SK-N-SH (cell line): ENCODE measurements around the gene C16orf92. TPM values are rescaled to one million over a fixed set of nuclear protein-coding genes. Genes with fewer than 3 reads are reported as not detected.

Experiments
- CTCF ChIA-PET: fragments of 300-600, 350-600 bp; formaldehyde crosslinking; extraction: SDS; loops from one replicate; lab custom pipeline; 2021; lab: Yijun Ruan, JAX
- POLR2A ChIA-PET: fragments of 350-600 bp; sonication (Branson Sonifier 250); formaldehyde crosslinking; extraction: SDS; loops from one replicate; lab custom pipeline; 2020; ENCODE audit warnings: antibody characterized with exemption, inconsistent platforms; lab: Yijun Ruan, JAX
- DNase-seq: peaks from one replicate; pipeline ENCODE4 v3.0.0; 2012
- H2AFZ ChIP-seq: fragments of 200-600 bp; sonication (generic); 2 replicates; pipeline ENCODE4 v1.8.1; 2016; ENCODE audit warnings: antibody characterized with exemption, mild to moderate bottlenecking, low read depth
- H3F3A ChIP-seq: fragments of 200-600 bp; sonication (generic); replicated peaks from 2 replicates; pipeline ENCODE3; 2016; ENCODE audit warnings: antibody characterized with exemption, mild to moderate bottlenecking; ENCODE audit not compliant: insufficient read depth
- H3K27ac ChIP-seq, 2 experiments: fragments of 200-500 bp in 1 of 2; fragments of 200-600 bp in 1 of 2; sonication (Bioruptor generic) in 1 of 2; sonication (generic), shearing (Covaris generic) in 1 of 2; 2 replicates each; pipeline versions ENCODE4 v1.5.1 to v1.6.1; 2014 to 2016; ENCODE audit warnings: low read depth in 2 of 2, inconsistent platforms in 1 of 2, low read length in 1 of 2, mild to moderate bottlenecking in 1 of 2, mixed read lengths in 1 of 2
- H3K27me3 ChIP-seq: fragments of 200-600 bp; sonication (generic), shearing (Covaris generic); 2 replicates; pipeline ENCODE4 v1.6.1; 2016; ENCODE audit warnings: mixed run types; ENCODE audit not compliant: insufficient read depth
- H3K36me3 ChIP-seq, 2 experiments: fragments of 200-500 bp in 1 of 2; fragments of 200-600 bp in 1 of 2; sonication (Bioruptor generic) in 1 of 2; sonication (generic) in 1 of 2; replicated peaks in 1 of 2; 2 replicates each; pipeline versions ENCODE3 to v1.5.1; 2014 to 2016; ENCODE audit warnings: low read length in 1 of 2, mild to moderate bottlenecking in 1 of 2; ENCODE audit not compliant: insufficient read depth in 2 of 2, control insufficient read depth in 1 of 2
- H3K4me1 ChIP-seq, 2 experiments: fragments of 200-500 bp in 1 of 2; fragments of 200-600 bp in 1 of 2; sonication (Bioruptor generic) in 1 of 2; sonication (generic), shearing (Covaris generic) in 1 of 2; 2 replicates each; pipeline versions ENCODE4 v1.5.1 to v1.6.1; 2014 to 2016; ENCODE audit warnings: low read depth in 1 of 2, low read length in 1 of 2, mixed run types in 1 of 2; ENCODE audit not compliant: insufficient read depth in 2 of 2, control insufficient read depth in 1 of 2
- H3K4me2 ChIP-seq: fragments of 200-600 bp; sonication (generic), shearing (Covaris generic); 2 replicates; pipeline ENCODE4 v1.6.1; 2017; ENCODE audit warnings: mixed run types
- H3K4me3 ChIP-seq, 2 experiments: fragments of 200-500 bp in 1 of 2; fragments of 200-600 bp in 1 of 2; sonication (Bioruptor generic) in 1 of 2; sonication (generic), shearing (Covaris generic) in 1 of 2; 2 replicates each; pipeline versions ENCODE4 v1.5.1 to v1.8.1; 2014 to 2016; ENCODE audit warnings: low read depth in 2 of 2, inconsistent platforms in 1 of 2, low read length in 1 of 2, mild to moderate bottlenecking in 1 of 2, mixed read lengths in 1 of 2, moderate library complexity in 1 of 2
- H3K79me2 ChIP-seq: fragments of 200-600 bp; sonication (generic); 2 replicates; pipeline ENCODE4 v1.8.1; 2017; ENCODE audit warnings: mild to moderate bottlenecking; ENCODE audit not compliant: insufficient read depth
- H3K9ac ChIP-seq: fragments of 200-600 bp; sonication (generic); 2 replicates; pipeline ENCODE4 v1.6.1; 2017; ENCODE audit warnings: mixed run types
- H3K9me2 ChIP-seq: fragments of 200-600 bp; sonication (generic); 2 replicates; pipeline ENCODE4 v1.6.1; 2017; ENCODE audit warnings: mixed run types
- H3K9me3 ChIP-seq: fragments of 200-600 bp; sonication (generic); 2 replicates; pipeline ENCODE4 v1.6.1; 2017; ENCODE audit warnings: mixed run types, mild to moderate bottlenecking, moderate library complexity
- H4K20me1 ChIP-seq: fragments of 200-600 bp; sonication (generic); 2 replicates; pipeline ENCODE4 v1.6.1; 2017; ENCODE audit warnings: mild to moderate bottlenecking, mixed run types; ENCODE audit not compliant: insufficient read depth
- ELF1 ChIP-seq: IDR thresholded peaks from 2 replicates; pipeline ENCODE4 v1.4.0; 2012
- EP300 ChIP-seq, 2 experiments: IDR thresholded peaks; 2 replicates each; pipeline versions ENCODE4 v1.4.0 to v1.6.1; 2012; ENCODE audit warnings: borderline replicate concordance in 1 of 2, low read depth in 1 of 2, low read length in 1 of 2
- GABPA ChIP-seq: IDR thresholded peaks from 2 replicates; pipeline ENCODE4 v1.4.0; 2012; ENCODE audit warnings: low read depth, mild to moderate bottlenecking
- GATA2 ChIP-seq: sonication (generic); formaldehyde crosslinking; IDR thresholded peaks from 2 replicates; pipeline ENCODE4 v1.5.0; 2020; ENCODE audit warnings: mild to moderate bottlenecking, missing genetic modification reagents
- JUND ChIP-seq: IDR thresholded peaks from 2 replicates; pipeline ENCODE4 v1.4.0; 2012
- MAX ChIP-seq: IDR thresholded peaks from 2 replicates; pipeline ENCODE4 v1.4.0; 2012; ENCODE audit warnings: low read depth
- MEF2A ChIP-seq: IDR thresholded peaks from 2 replicates; pipeline ENCODE4 v1.4.0; 2012; ENCODE audit warnings: low read depth, borderline replicate concordance
- MXI1 ChIP-seq: IDR thresholded peaks from 2 replicates; pipeline ENCODE4 v1.6.1; 2012; ENCODE audit warnings: mild to moderate bottlenecking, low read depth, low read length, improper control_type of control experiment
- NFIC ChIP-seq: IDR thresholded peaks from 2 replicates; pipeline ENCODE4 v1.4.0; 2012; ENCODE audit warnings: borderline replicate concordance
- NRF1 ChIP-seq: IDR thresholded peaks from 2 replicates; pipeline ENCODE4 v1.6.1; 2012; ENCODE audit warnings: low read depth, mild to moderate bottlenecking, low read length
- PBX3 ChIP-seq: IDR thresholded peaks from 2 replicates; pipeline ENCODE4; 2012
- RAD21 ChIP-seq: IDR thresholded peaks from 2 replicates; pipeline ENCODE4 v1.6.1; 2012; ENCODE audit warnings: mild to moderate bottlenecking, low read length
- RFX5 ChIP-seq: IDR thresholded peaks from 2 replicates; pipeline ENCODE4 v1.6.1; 2012; ENCODE audit warnings: mild to moderate bottlenecking, improper control_type of control experiment, low read length
- SMC3 ChIP-seq: IDR thresholded peaks from 2 replicates; pipeline ENCODE4 v1.6.1; 2012; ENCODE audit warnings: low read depth, low read length, improper control_type of control experiment
- TAF1 ChIP-seq: IDR thresholded peaks from 2 replicates; pipeline ENCODE4 v1.6.1; 2012; ENCODE audit warnings: low read depth, mild to moderate bottlenecking, low read length, moderate library complexity, borderline replicate concordance
- TCF12 ChIP-seq: IDR thresholded peaks from 2 replicates; pipeline ENCODE4 v1.4.0; 2012
- TEAD4 ChIP-seq: IDR thresholded peaks from 2 replicates; pipeline ENCODE4 v1.4.0; 2012; ENCODE audit warnings: mild to moderate bottlenecking, borderline replicate concordance; ENCODE audit not compliant: insufficient read depth
- YY1 ChIP-seq: IDR thresholded peaks from 2 replicates; pipeline ENCODE4 v1.4.0; 2012; ENCODE audit warnings: low read depth, mild to moderate bottlenecking
- ZBTB33 ChIP-seq: IDR thresholded peaks from 2 replicates; pipeline ENCODE4 v1.4.0; 2012; ENCODE audit warnings: low read depth, borderline replicate concordance
- WGBS: methylation state at CpG from one replicate; pipeline ENCODE4 v1.1.6; 2017; ENCODE audit warnings: low lambda C conversion rate; 5-methylcytosine and 5-hydroxymethylcytosine counted together
- polyA plus RNA-seq, 3 experiments: library from polyadenylated mRNA; depleted of rRNA; stranded (reverse); fragments of >200 nt; gene quantifications; 2 replicates each; pipeline ENCODE4 v1.2.3, GENCODE V29; 2012
- TF ChIP-seq, protein P1 (sequence below): fragments of 200-600 bp; sonication (generic); IDR thresholded peaks from 2 replicates; pipeline ENCODE4 v1.6.1; 2017; ENCODE audit warnings: antibody characterized with exemption, mild to moderate bottlenecking, moderate library complexity

The C16orf92 gene
- polyA plus RNA-seq, 1 of the 3 experiments (the other 2 are of a cell fraction) = not detected

- WGBS = 91% methylated on average over 15 of the region's 17 CpGs
- H3K9me2 ChIP-seq = no peaks in the 10 kb centered on the region
- H3K79me2 ChIP-seq = no peaks in the 10 kb centered on the region; the same call in 1 of the 2 replicates
- no peaks in the 10 kb centered on the region for H4K20me1 ChIP-seq
- no peaks in the 10 kb centered on the region for H3F3A ChIP-seq
- no peaks in the 10 kb centered on the region for H3K9me3 ChIP-seq
- POLR2A ChIA-PET = interaction anchor here (0.6 kb wide), 1 partner anchor 8 kb away, joined by 5 read pairs; no protein-coding TSS in a partner anchor
- TF ChIP-seq YY1 (no peak), SMC3 (no peak), TAF1 (no peak), GATA2 (no peak)
- no peak overlapping the region for H3K4me3 ChIP-seq
- no peak overlapping the region for H3K4me2 ChIP-seq
- CTCF ChIA-PET = interaction anchor here (0.9 to 4.7 kb wide), 6 partner anchors 28 to 185 kb away, joined by 3 to 41 read pairs (median 4); partner anchors contain the start of genes SEZ6L2, TAOK2 and TLCD3B
- H3K9ac ChIP-seq = no peak overlapping the region
- H2AFZ ChIP-seq = no peak overlapping the region
- no peaks in the 10 kb centered on the region for H3K4me1 ChIP-seq
- no peak for DNase-seq
- no peaks in the 10 kb centered on the region for H3K27me3 ChIP-seq
- H3K27ac ChIP-seq = no peak overlapping the region
- H3K36me3 ChIP-seq = peaks cover 5 to 14% of the 10 kb centered on the region in 2 experiments
Measured at GRCh38 chr16:30003670-30004423, 19.2 kb upstream of the C16orf92 start.

GRCh38 chr16:30004424-30004776 lies 18.6 kb upstream of the C16orf92 start:
- CTCF ChIA-PET = interaction anchor here (0.9 to 4.7 kb wide), 9 partner anchors 27 to 185 kb away, joined by 3 to 41 read pairs (median 4); partner anchors contain the start of genes SEZ6L2, TAOK2 and TLCD3B
- no peak overlapping the region for H3K4me3 ChIP-seq

More at GRCh38 chr16:30004424-30004776, 18.6 kb upstream of the C16orf92 start:
- Histone ChIP-seq H3K36me3 (peaks cover 3 to 14% of the 10 kb centered on the region in 2 experiments), H3K27me3 (no peaks in the 10 kb centered on the region), H3K4me2 (no peak overlapping the region), H3K9me2 (no peaks in the 10 kb centered on the region), H3K4me1 (no peaks in the 10 kb centered on the region), H3F3A (no peaks in the 10 kb centered on the region), H4K20me1 (no peaks in the 10 kb centered on the region)
- no peak for TF ChIP-seq MAX
- no peak for TF ChIP-seq ZBTB33
- TF ChIP-seq JUND = no peak
- no peak for TF ChIP-seq TCF12
- TF ChIP-seq NFIC = no peak
- TF ChIP-seq, protein P1, sequence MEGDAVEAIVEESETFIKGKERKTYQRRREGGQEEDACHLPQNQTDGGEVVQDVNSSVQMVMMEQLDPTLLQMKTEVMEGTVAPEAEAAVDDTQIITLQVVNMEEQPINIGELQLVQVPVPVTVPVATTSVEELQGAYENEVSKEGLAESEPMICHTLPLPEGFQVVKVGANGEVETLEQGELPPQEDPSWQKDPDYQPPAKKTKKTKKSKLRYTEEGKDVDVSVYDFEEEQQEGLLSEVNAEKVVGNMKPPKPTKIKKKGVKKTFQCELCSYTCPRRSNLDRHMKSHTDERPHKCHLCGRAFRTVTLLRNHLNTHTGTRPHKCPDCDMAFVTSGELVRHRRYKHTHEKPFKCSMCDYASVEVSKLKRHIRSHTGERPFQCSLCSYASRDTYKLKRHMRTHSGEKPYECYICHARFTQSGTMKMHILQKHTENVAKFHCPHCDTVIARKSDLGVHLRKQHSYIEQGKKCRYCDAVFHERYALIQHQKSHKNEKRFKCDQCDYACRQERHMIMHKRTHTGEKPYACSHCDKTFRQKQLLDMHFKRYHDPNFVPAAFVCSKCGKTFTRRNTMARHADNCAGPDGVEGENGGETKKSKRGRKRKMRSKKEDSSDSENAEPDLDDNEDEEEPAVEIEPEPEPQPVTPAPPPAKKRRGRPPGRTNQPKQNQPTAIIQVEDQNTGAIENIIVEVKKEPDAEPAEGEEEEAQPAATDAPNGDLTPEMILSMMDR = no peak
- TF ChIP-seq TEAD4 = no peak
- no peak for TF ChIP-seq RFX5
- no peak for TF ChIP-seq MEF2A
- no peak for TF ChIP-seq MXI1
- no peak for TF ChIP-seq TAF1
- TF ChIP-seq GABPA = no peak
- no peak for TF ChIP-seq PBX3
- TF ChIP-seq NRF1 = no peak
- no peak for TF ChIP-seq RAD21
- TF ChIP-seq ELF1 = no peak
- TF ChIP-seq EP300 (IDR thresholded peaks at IDR 0.05; ENCODE audit: borderline replicate concordance in 1 of 2, low read depth in 1 of 2, low read length in 1 of 2) = no peak
- TF ChIP-seq, all 33 proteins: peak for 0
- WGBS = no CpG with 5 or more reads among the region's 19 CpGs
- Histone ChIP-seq H3K9ac (no peak overlapping the region), H3K79me2 (no peaks in the 10 kb centered on the region; the same call in 1 of the 2 replicates), H3K9me3 (no peaks in the 10 kb centered on the region), H3K27ac (no peak overlapping the region), H2AFZ (no peak overlapping the region)
- peak; percentile 49 for DNase-seq
- POLR2A ChIA-PET = no interaction called here
